Brain pericyte (primary cell): ENCODE measurements around the gene GABARAPL1.

Experiments used
- DNase-seq: peaks from one replicate; pipeline ENCODE4 v3.0.0-alpha.2; 2012; ENCODE audit warnings: low read depth, low spot score

The GABARAPL1 gene

DNA sequence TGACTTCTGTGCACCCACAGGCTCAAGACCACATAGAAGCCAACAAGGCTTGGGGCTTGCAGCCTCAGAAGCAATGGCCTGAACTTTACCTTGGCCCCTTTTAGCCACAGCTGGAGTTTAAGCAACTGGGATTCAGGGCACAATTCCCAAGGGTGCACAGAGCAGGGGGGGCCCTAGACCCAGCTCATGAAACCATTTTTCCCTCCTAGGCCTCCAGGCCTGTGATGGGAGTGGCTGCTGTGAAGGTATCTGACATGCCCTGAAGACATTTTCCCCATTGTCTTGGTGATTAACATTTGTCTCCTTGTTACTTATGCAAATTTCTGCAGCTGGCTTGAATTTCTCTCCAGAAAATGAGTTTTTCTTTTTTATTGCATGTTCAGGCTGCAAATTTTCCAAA, 21.9 kb downstream of the GABARAPL1 start:
- DNase-seq = no peak

DNA sequence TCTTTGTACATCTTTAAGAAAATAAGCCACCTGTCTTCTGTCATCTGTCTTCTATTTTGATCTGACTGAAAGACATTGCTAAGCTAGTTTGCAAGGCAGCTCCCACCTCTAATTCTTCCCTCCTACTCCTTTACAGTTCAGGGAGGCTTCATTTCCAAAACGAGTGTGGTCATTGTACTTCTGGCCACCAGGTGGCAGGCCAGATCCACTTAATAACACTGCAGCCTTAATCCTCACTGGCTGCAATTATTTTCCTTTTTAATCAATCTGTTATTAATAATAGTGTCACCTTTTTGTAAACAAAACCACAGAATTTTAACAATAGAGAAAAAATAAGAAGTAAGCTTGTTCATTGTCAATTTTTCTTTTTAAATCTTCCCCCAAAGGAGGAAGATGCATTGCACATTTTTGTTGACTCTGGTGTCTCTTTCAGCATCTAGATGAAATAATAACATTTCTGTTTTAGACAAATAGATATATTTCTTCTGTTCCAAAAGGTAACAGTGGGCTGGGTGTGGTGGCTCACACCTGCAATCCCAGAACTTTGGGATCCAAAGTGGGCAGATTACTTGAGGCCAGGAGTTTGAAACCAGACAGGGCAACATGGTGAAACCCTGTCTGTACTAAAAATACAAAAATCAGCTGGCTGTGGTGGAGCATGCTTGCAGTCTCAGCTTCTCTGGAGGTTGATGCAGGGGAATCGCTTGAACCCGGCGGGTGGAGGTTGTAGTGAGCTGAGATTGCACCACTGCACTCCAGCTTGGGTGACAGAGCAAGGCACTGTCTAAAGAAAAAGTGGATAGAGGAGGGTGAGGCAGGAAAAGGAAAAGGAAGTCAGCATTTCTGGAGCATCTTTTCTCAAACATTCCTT, 23.3 kb downstream of the GABARAPL1 start:
- no peak for DNase-seq

DNA sequence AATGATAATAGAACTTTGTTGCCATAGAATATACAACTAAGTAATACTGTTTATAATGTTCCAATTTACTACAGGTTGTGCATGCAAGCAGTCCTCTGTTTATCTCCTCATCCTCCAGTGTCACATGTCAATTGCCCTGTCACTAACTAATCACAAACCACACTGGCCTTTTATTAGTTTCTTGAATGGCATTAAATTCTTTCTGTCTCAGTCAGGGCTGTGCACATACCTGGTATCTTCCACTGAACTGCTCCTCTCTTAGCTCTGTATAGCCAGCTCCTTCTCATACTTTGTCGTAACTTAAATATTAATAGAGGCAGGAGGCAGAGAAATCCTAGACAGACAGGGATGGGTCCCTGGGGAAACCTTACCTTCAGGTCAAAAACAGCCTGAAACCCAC, 24.0 kb downstream of the GABARAPL1 start:
- no peak for DNase-seq

DNA sequence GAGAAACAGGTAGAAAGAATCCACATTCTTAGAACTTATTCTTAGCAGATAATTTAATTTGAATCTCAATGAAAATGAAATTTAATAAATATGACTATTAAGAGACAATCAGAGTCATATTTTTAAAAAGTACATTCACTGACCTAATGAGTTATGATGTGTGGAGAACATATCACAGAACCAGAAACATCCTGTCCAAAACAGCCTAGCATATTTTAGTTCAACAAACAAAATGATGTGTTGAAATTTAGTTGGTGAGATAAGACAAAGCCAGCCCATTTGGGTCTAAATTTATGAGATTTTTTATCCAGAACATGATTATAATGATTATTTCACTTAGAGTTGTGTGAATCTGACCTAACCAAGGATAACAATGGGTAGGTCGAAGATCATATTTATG, 25.8 kb downstream of the GABARAPL1 start:
- no peak for DNase-seq

DNA sequence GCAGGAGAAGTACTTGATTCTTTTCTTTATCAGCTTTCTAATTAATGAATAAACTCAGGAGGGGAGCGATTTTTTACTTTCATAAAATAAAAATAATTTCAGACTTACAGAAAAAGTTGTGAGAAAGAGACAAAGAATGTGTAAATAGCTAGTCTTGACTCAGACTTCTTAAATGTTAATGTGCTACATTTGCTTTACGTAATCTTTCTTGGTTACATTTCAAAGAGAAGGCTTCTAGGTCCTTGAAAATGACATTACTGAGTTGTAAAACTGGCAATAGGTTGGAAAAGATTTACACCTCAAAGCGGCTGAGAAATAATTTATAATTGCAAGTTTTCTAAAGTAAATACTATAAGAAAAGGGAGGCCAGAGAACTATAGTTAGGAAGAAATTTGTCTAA, 28.6 kb downstream of the GABARAPL1 start:
- no peak for DNase-seq

DNA sequence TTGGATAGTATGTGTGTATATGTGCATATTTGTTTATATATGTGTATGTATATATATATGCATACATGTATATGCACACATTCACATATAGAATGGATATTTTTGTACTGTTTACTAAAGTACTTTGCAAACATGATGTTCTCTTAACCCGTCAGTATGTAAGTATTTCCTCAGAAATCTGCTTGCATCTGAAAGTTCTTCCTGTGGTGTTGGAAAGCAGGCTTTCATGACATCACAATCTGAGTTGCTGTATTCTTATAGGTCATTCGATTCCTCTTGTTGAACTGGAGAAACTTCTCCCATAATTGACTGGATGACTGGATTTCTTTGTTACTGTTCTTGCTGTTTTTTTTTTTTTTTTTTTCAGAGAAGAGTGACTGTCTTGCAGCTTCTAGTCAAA, 29.1 kb downstream of the GABARAPL1 start:
- DNase-seq = no peak

DNA sequence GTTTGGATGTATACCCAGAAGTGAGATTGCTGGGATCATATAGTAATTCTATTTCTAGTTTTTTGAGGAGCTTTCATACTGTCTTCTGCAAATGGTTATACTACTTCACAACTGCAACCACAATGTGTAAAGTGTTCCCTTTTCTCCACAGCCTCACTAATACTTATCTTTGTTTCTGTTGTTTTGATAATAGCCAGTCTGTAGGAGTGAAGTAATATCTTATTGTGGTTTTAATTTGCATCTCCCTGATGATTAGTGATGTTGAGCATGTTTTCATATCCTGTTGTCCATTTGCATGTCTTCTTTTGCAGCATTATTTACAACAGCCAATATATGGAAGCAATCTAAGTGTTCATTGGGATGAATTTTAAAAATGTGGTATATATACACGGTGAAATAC, 29.9 kb downstream of the GABARAPL1 start:
- DNase-seq = no peak

DNA sequence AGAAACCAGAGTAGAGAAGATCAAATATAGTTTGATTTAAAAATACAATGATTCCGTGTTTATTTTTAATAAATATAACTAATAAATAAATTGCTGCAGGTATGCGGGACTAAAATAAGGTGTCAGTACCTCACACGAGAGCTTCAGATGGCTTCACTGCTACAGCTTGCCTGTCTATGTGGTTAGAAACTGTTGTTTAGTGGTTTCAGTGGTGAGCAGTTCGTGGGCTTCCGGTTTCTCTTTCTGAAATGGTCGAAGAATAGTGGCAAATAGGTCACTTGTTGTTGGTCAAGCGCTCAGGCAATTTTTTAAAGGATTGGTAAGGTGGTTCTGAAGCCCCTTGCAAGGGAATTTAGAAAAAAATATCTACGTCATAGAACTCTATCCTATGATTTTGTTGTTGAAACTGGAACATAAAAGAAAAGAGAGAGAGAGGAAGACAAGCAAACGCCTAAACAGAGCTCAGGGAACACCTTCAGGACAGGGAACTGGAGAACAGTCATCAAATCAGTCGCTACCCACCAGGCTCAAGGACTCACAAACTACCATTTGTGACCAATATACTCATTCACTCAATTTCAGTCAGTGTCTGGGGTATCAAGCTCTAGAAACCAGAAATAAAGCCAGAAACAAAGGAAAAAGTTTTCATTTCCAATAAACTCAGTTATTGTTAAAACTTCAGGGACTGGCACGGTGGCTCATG, 31.3 kb downstream of the GABARAPL1 start:
- no peak for DNase-seq

DNA sequence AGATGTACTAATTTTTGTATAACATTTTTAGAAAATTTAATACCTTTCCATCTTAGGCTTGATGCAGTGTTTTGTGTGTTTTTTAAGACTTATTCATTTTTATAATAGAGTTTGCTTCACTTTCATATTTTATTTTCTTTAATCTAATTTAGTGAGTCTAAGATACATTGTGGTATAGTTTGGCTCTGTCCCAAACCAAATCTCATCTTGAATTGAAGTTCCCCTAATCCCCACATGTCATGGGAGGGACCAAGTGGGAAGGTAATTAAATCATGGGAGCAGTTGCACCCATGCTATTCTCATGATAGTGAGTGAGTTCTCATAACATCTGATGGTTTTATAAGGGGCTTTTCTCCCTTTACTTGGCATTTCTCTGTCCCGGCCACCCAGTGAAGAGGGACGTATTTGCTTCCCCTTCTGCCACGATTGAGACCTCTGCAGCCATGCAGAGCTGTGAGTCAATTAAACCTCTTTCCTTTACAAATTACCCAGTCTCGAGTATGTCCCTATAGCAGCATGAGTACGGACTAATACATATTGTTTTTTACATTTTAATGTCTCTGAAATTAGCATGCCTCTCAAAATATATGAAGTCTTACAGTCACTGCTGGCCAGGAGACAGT, 34.9 kb downstream of the GABARAPL1 start:
- DNase-seq = no peak

DNA sequence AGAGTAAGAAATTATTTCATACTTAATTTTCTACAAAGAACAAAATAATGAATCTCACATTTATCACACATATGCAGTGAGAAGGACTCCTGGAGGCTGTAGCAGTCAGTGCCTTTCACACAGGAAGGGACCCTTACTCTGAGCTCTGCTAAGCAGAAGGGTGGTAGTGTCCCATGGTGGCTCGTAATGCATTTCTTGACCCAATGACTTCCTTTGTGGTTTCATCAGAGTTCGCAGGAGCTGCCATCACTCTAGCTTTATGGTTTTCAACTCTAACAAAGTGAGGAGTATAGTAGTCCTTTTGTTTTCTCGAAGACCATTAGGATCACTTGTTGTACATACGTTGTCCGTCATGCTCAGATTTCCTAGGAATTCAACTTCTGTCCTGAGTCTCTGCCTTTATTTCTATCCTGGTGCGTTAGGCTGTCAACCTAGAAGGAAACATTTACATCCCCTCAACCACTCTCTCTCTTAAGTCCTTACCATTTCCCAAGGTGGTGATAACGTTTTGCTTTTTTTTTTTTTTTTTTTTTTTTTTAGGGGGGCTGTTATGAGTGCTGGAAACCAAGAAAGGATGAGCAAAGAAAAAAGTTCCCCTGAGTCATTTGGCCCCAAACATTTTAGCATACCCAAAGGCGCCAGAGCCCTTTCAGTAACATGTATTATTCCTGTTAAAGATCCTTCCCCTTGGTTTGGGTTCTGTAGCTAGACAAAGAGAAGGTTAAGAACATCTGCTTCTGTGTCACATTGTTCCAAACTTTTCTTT, 37.2 kb downstream of the GABARAPL1 start:
- no peak for DNase-seq

DNA sequence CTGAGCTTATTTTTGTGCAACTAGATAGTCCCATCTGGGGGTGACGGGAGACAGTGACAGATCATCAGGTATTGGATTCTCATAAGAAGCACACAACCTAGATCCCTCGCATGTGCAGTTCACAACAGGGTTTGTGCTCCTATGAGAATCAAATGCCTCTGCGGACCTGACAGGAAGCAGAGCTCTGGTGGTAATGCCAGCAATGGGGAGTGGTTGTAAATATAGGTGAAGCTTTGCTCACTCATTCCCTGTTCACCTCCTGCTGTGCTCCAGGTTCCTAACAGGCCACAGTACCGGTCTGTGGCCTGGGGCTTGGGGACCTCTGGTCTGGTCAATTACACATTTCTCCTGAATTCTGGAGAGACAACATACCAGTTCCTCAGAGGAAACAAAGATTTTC, 39.0 kb downstream of the GABARAPL1 start:
- no peak for DNase-seq

DNA sequence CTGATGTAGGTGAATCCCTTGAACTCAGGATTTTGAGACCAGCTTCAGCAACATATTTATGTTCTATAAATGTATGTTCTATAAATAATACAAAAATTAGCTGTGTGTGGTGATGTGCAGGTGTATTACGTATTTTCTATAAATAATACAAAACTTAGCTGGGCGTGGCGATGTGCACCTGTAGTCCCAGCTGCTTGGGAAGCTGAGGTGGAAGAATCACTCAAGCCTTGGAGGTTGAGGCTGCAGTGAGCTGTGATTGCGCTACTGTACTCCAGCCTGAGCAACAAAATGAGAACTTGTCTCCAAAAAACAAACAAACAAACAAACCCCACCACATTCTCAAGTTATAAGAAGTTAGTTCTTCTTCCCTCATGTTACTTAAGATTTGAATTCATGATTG, 39.5 kb downstream of the GABARAPL1 start:
- DNase-seq = no peak

DNA sequence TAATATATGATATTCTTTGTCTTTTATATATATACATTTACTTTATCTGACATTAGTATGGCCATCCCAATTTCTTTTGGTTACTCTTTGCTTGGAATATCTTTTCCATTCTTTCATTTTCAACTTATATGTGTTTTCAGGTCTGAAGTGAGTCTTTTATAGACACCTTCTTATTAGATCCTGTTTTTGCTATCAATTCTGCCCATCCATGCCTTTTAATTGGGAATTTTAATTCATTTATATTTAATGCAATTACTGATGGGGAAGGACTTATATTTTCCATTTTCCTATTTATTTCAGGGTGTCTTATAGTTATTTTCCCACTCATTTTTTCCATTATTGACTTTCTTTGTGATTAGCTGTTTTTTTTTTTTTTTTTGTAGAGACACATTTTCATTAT, 43.4 kb downstream of the GABARAPL1 start:
- DNase-seq = no peak

DNA sequence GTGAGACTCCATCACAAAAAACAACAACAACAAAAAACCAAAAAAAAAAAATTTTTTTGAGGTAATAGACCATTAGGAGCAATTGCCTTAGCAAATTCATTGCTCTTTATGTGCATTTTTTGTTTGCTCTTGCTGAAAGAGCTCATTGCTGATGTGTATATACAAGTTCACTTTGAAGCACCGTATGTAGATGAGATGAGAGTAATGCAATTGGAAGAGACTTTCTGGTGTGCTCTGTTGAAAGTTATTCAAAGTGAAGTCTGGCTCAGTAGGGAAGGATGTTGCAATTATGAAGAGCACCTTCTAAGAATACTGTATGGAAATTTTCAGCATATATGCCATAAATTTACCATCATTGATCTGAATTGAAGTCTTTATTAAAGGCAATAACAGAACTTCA, 48.2 kb downstream of the GABARAPL1 start:
- DNase-seq = no peak

DNA sequence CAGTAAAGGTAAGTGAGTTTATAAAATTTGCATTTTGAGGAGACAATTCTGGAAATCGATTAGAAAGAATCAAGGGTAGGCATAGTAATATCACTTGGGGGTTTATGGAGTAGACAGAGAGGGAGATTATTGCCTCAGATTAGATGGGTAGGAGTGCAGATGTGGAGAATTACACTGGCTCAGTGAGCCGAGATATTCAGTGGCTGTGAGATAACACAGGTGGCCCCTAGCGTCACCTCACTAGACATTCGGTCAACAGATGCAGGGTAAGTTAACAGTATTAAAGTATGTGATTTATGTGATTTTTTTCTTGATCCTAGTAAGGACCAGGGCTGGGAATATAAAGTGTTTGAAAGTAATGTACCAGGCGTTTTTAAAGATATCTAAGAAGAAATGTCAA, 55.4 kb downstream of the GABARAPL1 start:
- no peak for DNase-seq

DNA sequence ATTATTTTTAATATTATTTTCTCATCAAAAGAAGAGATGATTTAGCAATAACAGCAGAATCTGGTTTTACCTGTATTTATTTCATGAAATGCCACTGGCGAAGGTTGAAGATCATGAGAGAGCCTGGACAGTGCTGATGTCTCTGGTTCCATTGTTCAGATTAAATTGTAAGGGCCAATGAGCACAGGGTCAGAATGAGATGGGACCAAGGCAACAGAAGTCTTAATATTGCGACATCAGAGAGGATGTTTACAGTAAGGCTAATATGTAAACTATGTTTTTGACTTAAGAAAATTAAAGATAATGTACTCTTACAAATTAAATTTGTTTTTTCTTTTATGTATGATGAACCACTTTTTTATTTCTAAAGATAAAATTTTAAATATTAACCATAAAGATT, 59.8 kb downstream of the GABARAPL1 start:
- DNase-seq = no peak
